NOMO-1 treated with dmso at 0.1 percent for 144 hours (cell line): ENCODE data around the gene IMMP2L.

ENCODE experiments used
- DNase-seq: peaks from one replicate; lab custom pipeline; 2025; ENCODE audit not compliant: unreplicated experiment; lab: John Stamatoyannopoulos, UW

Gene IMMP2L

DNA sequence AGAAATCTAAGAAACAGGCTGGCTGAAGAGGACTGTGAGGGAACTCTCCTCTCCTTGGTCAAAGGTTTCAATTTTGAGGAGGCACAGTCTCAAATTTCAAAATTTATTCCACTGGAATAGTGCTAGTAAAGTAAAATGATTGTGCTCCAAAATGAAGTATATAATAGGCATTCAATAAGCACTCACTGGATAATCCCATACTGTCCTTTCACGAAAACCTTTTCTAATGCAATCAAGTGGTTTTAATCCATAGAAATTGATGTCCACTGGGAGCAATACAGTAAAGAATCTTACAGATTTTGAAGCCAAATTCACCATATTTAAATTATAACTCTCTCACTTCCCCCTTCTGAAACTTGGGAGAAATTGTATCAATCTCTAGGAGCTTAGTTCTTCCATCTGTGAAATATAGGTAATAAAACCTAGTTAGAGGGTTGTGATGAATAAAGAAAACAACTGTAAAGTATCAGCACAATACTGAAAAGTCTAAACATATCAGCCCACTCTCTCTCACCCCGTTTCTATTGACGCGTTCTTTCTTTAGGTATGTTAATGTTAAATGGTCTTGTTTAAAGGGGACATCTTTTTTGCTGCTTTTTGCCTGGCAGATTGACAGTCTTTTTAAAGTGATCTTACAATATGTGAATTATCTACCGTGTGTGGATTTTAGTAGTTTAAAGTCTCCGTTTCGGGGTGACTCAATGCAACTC lies 512.2 kb downstream of the IMMP2L start:
- DNase-seq = no peak

DNA sequence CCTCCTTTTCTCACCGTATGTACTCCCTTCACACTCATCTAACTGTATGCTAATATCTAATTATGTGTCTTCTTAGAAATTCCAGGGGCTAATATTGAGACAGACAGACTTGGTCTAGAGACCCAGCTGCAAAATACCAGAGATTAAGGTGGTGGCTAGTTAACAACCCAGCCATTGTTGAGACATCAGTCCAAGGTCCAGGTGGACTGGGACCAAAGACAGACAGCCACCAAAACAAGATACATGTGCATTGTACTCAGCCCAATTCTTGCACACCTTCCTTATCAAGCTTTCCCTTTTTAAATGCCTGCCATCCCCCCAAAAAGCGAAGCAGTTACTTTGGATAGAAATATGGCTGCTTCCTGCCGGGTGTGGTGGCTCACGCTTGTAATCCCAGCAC lies 514.7 kb downstream of the IMMP2L start:
- no peak for DNase-seq

DNA sequence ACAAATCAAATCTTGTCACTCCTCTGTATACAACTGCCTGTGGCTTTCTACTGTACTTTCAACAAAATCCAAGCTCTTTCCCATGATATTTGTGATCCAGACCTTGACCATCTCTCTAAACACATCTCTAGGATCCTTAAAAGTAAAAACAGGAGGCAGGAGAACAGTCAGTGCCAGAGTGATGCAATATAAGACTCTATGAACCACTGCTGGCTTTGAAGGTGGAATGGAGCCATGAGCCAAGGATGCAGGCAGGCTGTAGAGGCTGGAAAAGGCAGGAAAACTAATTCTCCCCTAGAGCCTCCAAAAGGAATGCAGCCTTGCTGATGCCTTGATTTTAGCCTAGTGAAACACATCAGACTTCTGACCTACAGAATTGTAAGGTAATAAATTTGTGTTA lies 516.8 kb downstream of the IMMP2L start:
- DNase-seq = no peak

- no peak for DNase-seq
Observed at GRCh38 chr7:111043561-111043960, 518.7 kb downstream of the IMMP2L start.

GRCh38 chr7:111042842-111043241 lies 519.5 kb downstream of the IMMP2L start:
- no peak for DNase-seq

DNA sequence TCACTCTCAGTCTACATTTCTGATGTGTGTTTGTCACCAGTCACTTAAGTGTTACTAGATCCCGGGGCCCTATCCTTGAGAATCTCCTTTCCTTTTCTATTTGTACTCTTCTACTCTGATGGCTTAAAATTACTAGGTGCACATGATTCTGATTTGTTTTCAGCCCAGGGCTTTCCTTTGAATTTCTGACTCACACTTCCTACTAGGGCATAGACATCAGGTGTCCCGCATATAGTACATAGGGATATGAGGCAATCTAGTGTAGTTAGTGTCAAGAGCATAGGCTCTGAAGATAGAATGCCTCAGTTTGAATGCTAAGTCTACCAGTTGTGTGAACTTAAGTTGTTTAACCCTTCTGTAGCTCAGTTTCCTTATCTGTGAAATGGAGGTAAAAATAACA lies 520.7 kb downstream of the IMMP2L start:
- DNase-seq = no peak

DNA sequence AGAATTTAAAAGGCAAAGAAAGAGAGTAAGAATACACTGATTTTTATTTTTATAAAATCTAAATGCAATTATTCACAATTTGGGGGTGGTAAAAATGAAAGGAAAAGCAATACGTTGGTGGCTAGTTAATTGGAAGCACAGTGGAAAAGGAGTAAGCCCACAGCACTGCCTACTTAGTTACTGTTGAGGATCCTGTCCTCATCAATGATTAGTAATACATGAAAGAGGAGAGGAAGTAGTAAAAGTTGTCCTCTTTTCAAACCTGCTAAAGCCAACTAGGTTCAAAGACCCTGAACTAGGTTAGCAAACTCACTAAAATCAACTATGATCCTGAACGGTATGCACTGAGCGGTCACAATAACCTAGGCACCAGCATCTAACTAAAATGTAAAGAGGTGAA lies 524.1 kb downstream of the IMMP2L start:
- no peak for DNase-seq

GRCh38 chr7:111031916-111032315 lies 530.4 kb downstream of the IMMP2L start:
- no peak for DNase-seq

DNA sequence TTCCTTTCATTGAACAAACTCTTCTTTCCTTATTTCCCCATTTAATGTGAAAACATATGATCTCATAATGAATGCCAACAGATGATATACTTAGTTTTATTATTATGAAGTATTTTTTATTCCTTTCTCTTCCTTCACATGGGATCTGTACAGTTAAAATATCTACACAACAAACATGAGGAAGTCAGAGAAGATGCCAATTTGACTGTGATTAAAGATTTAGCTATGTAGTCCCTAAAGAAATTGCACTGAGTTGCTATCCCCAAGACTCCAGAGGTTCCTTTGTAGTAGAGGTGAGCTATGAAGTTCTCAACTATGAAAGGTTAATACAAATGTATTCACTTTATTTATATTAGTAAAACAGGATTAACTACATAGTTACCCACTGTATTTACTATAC lies 532.0 kb downstream of the IMMP2L start:
- no peak for DNase-seq

DNA sequence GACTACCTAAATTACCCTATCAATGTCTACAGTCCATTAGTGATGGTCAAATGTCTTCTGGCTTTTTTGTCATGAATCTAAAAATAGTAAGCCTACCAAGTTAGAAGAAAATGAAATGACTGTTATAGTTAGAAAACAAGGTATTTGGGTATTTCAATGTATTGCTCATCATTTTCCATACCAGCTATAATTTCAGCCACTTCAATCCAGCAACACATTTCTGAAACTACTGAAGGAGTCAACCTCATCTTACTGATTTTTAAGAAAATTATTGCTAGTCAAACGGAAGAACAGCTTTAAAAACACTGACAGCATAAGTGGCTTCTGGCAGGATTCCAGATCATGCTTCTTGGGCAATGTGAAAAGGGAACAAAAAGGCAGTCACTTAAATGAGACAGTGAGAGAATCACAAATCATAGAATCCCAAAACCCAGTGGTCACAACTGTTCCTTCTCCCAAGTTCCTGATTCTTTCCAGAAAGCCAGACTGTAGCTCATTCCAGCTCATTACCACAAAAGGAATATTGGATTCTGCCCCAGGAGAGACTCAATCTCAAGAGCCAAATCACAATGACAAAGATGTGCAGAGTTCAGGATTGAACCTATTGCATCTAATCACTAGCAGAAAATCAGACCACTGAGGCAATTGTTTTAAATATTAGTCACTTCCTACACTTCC lies 532.6 kb downstream of the IMMP2L start:
- DNase-seq = no peak

- no peak for DNase-seq
Observed at GRCh38 chr7:111029141-111029572, 533.1 kb downstream of the IMMP2L start.

DNA sequence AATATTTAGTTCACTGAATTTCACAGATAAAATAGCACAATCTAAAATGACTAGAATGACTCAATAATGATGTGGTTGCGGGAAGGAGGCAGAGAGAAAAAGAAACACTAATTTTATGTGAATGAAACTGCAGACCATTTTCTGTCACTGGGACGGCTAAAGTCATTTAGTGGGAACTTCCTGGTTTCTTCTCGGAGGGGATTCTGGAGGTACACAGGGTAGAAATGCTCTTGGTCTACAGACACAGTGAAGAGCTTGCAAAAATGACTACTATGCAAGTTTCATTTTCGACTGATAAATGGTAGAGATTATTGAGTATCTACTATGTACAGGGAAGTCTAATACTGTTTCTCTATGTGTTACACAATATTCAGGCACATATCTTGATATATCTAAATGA lies 534.9 kb downstream of the IMMP2L start:
- no peak for DNase-seq

DNA sequence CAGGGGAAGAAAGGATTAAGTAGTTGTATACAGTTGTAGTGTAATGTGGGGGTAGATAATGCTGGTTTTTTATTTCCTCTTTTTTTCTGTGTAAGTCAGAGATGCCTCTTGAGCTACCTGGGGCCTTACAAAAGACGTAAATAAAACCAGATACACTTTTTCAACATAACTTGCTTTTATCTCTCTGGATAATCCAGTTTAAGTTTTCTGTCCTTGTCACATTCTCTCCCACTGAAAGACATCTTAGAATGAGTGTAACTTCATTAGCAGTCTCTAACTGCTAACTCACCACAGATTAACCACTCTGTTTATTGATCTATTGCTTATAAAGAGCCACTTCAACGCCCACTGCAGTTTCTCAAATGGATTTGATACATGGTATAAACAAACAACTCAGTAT lies 535.5 kb downstream of the IMMP2L start:
- no peak for DNase-seq

DNA sequence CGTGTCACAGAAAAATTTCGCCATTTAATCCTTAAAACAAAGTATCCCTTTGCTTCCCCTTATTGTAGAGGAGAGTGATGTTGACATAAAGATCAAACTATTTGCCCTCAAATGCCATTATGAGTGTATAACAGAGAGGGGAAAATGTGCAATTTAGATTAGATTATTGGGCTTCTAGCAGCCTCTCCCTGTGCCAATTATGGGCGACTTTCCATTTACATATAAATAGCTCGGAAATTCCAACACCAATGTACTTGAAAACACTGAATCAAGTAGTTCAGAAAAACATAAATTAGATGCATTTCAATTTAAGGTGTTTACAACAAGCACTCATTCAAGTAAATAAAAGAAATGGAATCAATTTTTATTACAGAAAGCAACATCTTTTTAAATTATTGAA lies 535.9 kb downstream of the IMMP2L start:
- no peak for DNase-seq

- no peak for DNase-seq
Observed at GRCh38 chr7:111025006-111025405, 537.3 kb downstream of the IMMP2L start.

- no peak for DNase-seq
Observed at GRCh38 chr7:111018960-111019736, 543.1 kb downstream of the IMMP2L start.

- DNase-seq = no peak
Observed at GRCh38 chr7:111018447-111018846, 543.8 kb downstream of the IMMP2L start.

- no peak for DNase-seq
Observed at GRCh38 chr7:111014079-111014478, 548.2 kb downstream of the IMMP2L start.

DNA sequence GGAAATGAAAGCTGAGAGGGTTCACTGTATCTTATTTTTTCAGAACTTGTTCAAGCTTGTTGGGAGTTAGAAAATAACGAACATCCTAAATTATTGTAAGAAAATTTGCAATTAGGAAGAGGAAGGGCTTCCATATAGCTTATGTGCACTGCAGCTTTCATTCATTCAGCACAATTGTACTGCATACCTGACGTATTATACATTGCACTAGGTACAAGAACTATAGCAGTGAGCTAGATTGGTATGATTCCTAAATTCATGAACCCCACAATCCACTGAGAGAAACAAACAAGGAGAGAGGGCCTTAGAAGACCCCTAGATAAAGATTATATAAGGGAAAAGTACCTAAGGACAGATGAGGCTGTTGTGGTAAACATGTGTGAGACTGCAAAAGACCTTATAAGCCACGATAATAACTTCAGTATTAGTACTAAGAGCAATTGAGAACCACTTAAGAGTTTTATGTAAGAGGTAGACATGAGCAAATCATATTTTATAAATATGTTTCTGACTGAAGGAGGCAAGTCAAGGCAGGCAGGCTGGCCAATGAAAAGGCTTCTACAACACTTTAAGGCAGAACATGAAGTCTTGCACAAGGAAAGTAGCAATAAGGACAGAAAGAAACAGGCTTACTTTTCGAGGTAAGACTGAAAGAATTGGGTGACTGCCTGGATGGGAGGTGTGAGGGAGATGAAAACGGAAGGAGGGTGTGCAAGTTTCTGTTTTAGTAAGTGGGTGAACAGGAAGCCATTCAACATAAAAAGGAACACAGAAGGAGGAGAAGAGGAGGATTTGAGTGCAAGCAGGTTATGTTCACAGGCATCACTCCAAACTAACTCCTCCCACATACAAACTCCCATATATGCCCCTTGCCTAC lies 549.3 kb downstream of the IMMP2L start:
- peak; percentile 20 for DNase-seq

DNA sequence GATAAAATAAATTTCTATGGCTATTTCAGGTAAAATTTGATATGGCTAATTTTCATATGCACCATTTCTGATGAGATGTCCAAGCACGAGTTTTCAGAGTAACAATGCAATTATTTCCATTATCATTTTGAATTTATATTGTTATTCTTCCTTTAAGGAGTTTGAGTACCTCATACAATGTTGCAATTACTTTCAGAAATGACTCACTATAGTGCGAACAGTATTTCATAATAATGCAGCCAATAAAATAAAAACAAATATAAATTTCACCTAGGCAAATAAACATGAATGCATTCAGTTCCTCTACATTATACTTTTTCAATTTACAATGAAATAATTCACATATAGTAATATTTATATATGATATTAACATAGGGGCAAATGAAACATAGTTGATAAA lies 550.1 kb downstream of the IMMP2L start:
- DNase-seq = no peak

- DNase-seq = no peak
Observed at GRCh38 chr7:111011520-111011919, 550.8 kb downstream of the IMMP2L start.
